Loucy (cell line): Measurements from ENCODE around the gene RAD51B.

Experiments
- H2AFZ ChIP-seq: fragments of 200-600 bp; sonication (generic); 2 replicates; pipeline ENCODE4 v1.6.0; 2016; ENCODE audit warnings: antibody characterized with exemption, mild to moderate bottlenecking, low read length, moderate library complexity
- H3F3A ChIP-seq: fragments of 200-600 bp; 2 replicates; pipeline ENCODE4 v1.6.0; 2016; ENCODE audit warnings: antibody characterized with exemption, low read depth, mild to moderate bottlenecking
- H3K27me3 ChIP-seq: fragments of 200-600 bp; sonication (generic); 2 replicates; pipeline ENCODE4 v1.6.1; 2014; ENCODE audit warnings: low read length, mild to moderate bottlenecking; ENCODE audit not compliant: insufficient read depth, poor library complexity, severe bottlenecking
- H3K36me3 ChIP-seq: fragments of 200-600 bp; sonication (generic); 2 replicates; pipeline ENCODE4 v1.6.1; 2016; ENCODE audit warnings: low read length; ENCODE audit not compliant: insufficient read depth
- H3K4me1 ChIP-seq: fragments of 200-600 bp; sonication (generic); 2 replicates; pipeline ENCODE4 v1.5.1; 2014; ENCODE audit warnings: low read length, mild to moderate bottlenecking; ENCODE audit not compliant: insufficient read depth, poor library complexity, severe bottlenecking
- H3K4me2 ChIP-seq: fragments of 200-600 bp; sonication (generic); 2 replicates; pipeline ENCODE4 v1.6.0; 2014; ENCODE audit warnings: antibody characterized with exemption, low read length, low read depth, mild to moderate bottlenecking; ENCODE audit not compliant: poor library complexity, severe bottlenecking
- H3K4me3 ChIP-seq: fragments of 200-600 bp; sonication (generic); 2 replicates; pipeline ENCODE4 v1.5.1; 2014; ENCODE audit warnings: low read length, mild to moderate bottlenecking, mixed read lengths; ENCODE audit not compliant: poor library complexity, severe bottlenecking
- H3K79me2 ChIP-seq: fragments of 200-600 bp; sonication (generic); 2 replicates; pipeline ENCODE4 v1.6.1; 2014; ENCODE audit warnings: low read length; ENCODE audit not compliant: insufficient read depth
- H3K9ac ChIP-seq: fragments of 200-600 bp; sonication (generic); 2 replicates; pipeline ENCODE4 v1.6.0; 2014; ENCODE audit warnings: mild to moderate bottlenecking, low read depth, low read length, moderate library complexity; ENCODE audit not compliant: poor library complexity, severe bottlenecking
- H3K9me2 ChIP-seq: fragments of 200-600 bp; sonication (generic); replicated peaks from 2 replicates; pipeline ENCODE4 v1.6.1; 2016; ENCODE audit warnings: low read depth, low read length, mixed read lengths
- H3K9me3 ChIP-seq: fragments of 200-600 bp; sonication (generic); 2 replicates; pipeline ENCODE4 v1.6.1; 2014; ENCODE audit warnings: mild to moderate bottlenecking, antibody characterized with exemption, low read length, low read depth; ENCODE audit not compliant: insufficient read depth
- H4K20me1 ChIP-seq: fragments of 200-600 bp; sonication (generic); 2 replicates; pipeline ENCODE4 v1.6.0; 2014; ENCODE audit warnings: antibody characterized with exemption, low read length, mild to moderate bottlenecking; ENCODE audit not compliant: insufficient read depth, poor library complexity, severe bottlenecking
- CTCF ChIP-seq: fragments of 200-600 bp; sonication (generic); conservative IDR thresholded peaks from 2 replicates; pipeline ENCODE4 v1.5.1; 2014; ENCODE audit warnings: mild to moderate bottlenecking, antibody characterized with exemption, low read length
- EZH2phosphoT487 ChIP-seq: fragments of 200-600 bp; IDR thresholded peaks from 2 replicates; pipeline ENCODE4 v1.6.1; 2018; ENCODE audit warnings: antibody characterized with exemption, mild to moderate bottlenecking, moderate library complexity, borderline replicate concordance

The RAD51B gene

GRCh38 chr14:67932708-67933246 is 113.2 kb downstream of the RAD51B start:
- no peaks in the 10 kb centered on the region for H3K36me3 ChIP-seq
- no peak overlapping the region for H2AFZ ChIP-seq
- no peaks in the 10 kb centered on the region for H4K20me1 ChIP-seq
- peaks cover 23% of the 10 kb centered on the region for H3K4me1 ChIP-seq
- H3F3A ChIP-seq = no peaks in the 10 kb centered on the region
- H3K4me2 ChIP-seq = peak overlapping the region; percentile 50
- H3K4me3 ChIP-seq = no peak overlapping the region
- TF ChIP-seq CTCF = no peak
- no peak for TF ChIP-seq EZH2phosphoT487
- no peaks in the 10 kb centered on the region for H3K9me2 ChIP-seq
- no peaks in the 10 kb centered on the region for H3K27me3 ChIP-seq
- no peaks in the 10 kb centered on the region for H3K79me2 ChIP-seq
- H3K9me3 ChIP-seq = no peaks in the 10 kb centered on the region
- no peak overlapping the region for H3K9ac ChIP-seq

GRCh38 chr14:67933266-67933665 is 113.7 kb downstream of the RAD51B start:
- H3K4me3 ChIP-seq = no peak overlapping the region
- peak overlapping the region; percentile 50 for H3K4me2 ChIP-seq
- H3K27me3 ChIP-seq = no peaks in the 10 kb centered on the region
- H4K20me1 ChIP-seq = no peaks in the 10 kb centered on the region
- no peaks in the 10 kb centered on the region for H3F3A ChIP-seq
- no peaks in the 10 kb centered on the region for H3K9me3 ChIP-seq
- no peak for TF ChIP-seq EZH2phosphoT487
- TF ChIP-seq CTCF = no peak
- H3K9me2 ChIP-seq = no peaks in the 10 kb centered on the region
- no peaks in the 10 kb centered on the region for H3K36me3 ChIP-seq
- H3K9ac ChIP-seq = peak overlapping the region; percentile 29
- no peak overlapping the region for H2AFZ ChIP-seq
- H3K4me1 ChIP-seq = peaks cover 23% of the 10 kb centered on the region
- H3K79me2 ChIP-seq = no peaks in the 10 kb centered on the region

GRCh38 chr14:67934087-67934486 is 114.5 kb downstream of the RAD51B start:
- Histone ChIP-seq H3K4me2 (peak overlapping the region; percentile 50), H3K36me3 (no peaks in the 10 kb centered on the region), H3K27me3 (no peaks in the 10 kb centered on the region), H3K79me2 (no peaks in the 10 kb centered on the region), H4K20me1 (no peaks in the 10 kb centered on the region), H3K4me3 (peak overlapping the region; percentile 22), H3K9me2 (no peaks in the 10 kb centered on the region), H2AFZ (no peak overlapping the region), H3K9ac (peak overlapping the region; percentile 45), H3K9me3 (no peaks in the 10 kb centered on the region), H3F3A (no peaks in the 10 kb centered on the region), H3K4me1 (peaks cover 23% of the 10 kb centered on the region)
- TF ChIP-seq EZH2phosphoT487 (no peak), CTCF (peak; percentile 92)
